NK-92 treated with Interleukin-12 subunit alpha and Interleukin-12 subunit beta, amount 100 ng/mL, for 24 hours (cell line): ENCODE results near the gene PIGQ.

Source experiments
- DNase-seq: peaks from one replicate; lab custom pipeline; 2025; lab: John Stamatoyannopoulos, UW

PIGQ gene

DNA sequence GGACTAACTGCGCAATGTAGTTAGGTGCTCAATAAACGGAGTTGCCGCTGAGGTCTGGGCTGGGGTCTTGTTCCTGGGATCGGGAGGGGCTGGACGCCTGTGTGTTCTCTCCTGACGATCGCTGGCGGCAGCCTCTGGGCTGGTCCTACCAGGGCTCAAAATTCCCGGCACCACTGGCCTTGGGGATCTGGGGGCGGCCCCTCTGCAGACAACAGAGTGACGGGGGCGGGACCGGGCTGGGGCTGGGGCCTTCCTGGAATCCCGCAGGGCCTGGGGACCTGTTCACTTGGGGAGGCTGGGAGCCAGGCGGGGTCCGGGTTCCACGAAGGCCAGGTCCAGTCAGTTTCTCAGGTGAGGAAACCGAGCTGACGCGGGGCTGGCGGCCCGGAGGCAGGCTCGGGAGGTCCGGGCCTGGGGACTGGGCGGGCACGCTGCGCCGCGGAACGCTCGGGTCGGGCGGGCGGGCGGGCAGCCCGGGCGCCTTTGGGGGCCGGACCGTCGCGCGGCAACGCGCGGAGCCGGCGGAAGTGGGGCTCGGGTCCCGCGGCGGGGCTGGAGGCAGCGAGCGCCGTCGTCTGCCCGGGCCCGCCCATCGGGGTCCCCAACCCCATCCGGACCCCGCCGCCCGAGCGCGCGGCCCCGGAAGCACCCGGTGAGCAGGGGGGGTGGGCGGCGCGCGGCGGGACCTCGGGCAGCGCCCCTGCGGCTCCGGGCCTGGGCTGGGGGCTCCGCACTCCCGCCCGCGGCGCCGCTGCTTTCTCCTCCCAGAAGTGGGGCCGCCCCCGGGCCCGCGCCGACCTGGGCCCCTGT is at the start of gene PIGQ:
TSS of gene PIGQ (plus strand) at position 524 of the 810 bp plus-strand sequence. CDS start 4,107 bp downstream, outside the sequence.
- DNase-seq: peak; percentile 33

DNA sequence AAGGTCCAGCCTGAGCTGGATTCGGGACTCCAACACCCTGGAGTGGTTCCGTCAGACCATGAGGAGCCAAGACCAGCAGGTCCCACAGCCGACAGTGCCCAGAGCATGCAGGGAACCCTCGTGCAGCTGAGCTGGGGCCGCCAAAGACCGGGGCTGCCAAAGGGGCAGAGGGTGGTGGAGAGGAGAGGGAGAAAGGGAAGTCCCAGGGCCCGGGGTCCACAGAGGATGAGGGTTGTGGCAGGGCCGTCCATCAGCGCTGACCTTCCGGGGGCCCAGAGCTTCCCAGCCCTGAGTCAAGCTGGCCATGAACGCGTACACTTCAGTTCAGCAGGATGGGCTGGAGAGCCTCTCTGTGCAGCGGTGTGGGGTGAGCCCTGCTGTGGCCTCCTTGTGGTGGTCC is 48.9 kb upstream of the PIGQ start:
- no peak for DNase-seq

DNA sequence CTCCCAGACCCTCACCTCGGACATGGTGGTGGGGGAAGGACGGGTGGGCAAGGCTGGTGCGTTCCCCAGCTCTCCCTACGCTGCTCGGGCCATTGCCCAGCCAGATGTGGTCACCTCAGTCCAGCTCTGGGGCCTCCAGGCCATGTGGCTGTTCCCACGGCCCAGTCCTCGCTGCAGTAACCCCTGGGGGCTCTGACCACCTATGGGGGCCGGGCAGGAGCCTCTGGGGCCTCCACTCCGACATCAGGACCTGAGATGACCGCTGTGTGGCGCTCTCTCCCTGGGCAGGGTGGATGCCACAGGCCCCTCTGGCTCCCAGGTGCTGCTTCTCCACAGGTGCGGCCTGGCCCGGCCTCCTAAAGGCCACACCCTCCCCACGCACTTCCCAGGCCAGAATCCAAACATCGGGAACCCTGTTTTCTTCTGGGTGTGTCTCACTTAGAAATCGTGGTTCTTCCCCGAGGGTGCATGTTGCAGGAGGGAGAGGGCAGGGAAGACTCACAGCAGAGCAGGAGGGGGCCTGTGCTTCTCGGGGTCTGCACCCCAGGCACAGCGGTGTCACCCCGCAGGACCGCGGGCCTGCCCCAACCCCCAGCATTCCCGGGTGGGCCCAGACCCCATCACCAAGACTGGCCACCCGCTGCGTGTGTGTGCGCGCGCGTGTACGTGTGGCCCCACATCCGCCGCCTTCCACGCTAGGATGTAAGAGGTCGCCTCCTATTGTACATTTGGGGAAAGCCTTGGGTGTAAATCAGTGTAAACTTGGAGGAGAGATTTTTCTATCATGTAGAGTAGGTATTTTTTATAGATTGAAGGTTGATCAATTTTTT is 48.2 kb upstream of the PIGQ start:
- no peak for DNase-seq

DNA sequence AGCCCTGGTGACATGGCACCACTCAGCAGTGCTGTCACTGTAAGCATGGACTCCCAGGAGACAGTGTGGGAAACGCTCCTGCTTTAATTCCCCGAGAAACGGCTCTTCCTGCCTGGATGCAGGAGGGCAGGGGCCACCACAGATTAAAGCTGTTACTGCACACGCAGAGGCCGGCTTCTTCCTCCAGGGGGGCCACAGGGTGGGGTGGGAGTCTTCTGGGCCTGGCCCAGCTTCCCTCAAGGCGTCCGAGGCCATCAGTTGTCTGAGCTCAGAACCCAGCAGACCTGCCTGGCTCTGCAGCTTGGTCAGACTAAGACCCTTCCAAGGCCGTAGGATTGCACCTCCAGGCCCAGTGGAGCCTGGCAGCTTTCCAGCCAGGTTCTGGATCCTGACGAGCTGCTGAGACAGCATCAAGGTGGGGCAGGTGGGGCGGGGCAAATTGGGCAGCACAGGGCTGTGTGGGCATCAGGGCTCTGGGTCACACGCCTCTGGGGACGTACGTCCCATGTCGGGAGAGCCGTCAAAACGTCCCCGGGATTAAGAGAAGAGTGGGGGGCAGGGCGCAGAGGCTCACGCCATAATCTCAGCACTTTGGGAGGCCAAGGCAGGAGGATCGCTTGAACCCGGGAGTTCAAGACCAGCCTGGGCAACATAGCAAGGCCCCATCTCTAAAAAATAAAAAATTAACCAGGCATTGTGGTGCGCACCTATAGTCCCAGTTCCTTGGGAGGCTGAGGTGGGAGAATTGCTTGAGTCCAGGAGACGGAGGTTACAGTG is 47.3 kb upstream of the PIGQ start:
- DNase-seq: no peak

DNA sequence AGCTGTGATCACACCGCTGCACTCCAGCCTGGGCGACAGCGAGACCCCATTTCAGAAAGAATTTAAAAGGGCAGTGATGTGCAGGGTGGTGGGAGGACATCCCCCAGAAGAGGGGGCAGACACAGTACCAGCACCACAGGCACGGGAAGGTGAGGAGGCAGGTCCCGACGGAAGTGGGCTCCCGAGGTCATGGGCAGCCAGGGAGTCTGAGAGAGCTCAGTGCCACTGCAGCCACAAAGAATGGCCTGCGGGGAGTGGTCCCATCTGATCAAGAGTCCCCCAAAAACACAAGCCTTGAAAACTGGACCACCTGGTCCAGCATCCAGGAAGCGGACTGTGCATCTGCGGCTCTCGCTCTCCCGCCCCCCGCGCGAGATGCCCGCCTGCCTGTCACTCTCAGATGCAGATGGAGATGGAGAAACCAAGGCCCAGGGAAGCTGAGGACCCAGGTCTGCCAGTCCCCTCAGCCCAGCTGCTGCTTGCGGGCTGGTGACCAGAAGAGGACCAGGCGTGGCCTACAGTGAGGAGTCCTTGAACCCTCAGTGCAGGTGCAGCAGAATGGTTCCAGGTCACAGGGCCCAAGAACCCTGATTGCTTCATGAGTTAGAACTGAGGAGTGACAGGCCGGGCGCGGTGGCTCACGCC is 46.5 kb upstream of the PIGQ start:
- no peak for DNase-seq

DNA sequence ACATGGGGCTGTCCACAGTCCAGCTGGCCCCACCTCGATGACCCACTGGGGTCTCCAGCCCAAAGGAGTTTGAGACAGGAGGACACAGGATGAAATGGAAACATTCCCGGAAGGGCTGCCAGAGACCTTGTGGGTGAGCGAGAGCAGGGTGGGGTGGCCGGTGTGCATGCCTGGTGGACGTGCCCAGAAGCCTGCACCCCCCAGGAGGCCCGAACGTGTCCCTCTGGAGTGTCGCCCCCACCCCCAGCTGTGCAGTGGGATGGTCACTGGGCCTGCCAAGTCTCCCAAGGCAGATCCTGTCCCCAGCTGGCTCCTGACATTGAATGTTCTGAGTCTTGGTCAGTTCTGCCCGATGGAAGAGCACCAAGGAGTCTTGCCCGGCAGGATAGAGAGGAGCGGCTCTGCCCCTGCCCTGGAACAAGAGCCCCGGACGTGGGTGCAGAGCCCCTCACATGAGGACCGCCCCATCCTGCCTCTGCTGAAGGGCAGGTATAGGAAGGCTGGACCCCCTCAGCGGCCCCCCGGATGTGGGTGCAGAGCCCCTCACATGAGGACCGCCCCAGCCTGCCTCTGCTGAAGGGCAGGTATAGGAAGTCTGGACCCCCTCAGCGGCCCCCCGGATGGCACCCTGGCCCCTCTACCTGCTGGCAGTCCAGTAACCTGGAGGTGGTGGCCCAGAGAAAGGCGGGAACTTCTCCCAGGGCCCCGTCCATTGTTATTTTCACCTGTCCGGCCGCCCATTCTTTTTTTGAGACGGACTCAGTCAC is 45.3 kb upstream of the PIGQ start:
- no peak for DNase-seq

DNA sequence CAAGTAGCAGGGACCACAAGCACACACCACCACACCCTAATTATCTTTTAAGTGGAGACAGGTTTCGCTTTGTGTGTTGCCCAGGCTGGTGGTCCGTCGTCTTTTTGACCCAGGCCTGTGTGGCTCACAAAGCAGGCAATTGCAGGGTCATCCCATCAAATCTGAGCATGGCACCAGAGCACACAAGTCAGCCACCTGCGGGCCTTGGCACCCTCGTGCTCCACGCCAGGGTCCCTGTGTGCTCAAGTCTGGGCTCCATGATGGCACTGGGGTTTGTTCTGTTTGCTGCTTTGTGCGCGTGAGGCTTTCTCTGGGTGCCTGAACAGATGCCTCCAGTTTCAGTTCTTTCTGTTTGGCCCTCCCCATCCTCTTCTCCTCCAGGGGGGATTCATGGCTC is 44.6 kb upstream of the PIGQ start:
- no peak for DNase-seq

DNA sequence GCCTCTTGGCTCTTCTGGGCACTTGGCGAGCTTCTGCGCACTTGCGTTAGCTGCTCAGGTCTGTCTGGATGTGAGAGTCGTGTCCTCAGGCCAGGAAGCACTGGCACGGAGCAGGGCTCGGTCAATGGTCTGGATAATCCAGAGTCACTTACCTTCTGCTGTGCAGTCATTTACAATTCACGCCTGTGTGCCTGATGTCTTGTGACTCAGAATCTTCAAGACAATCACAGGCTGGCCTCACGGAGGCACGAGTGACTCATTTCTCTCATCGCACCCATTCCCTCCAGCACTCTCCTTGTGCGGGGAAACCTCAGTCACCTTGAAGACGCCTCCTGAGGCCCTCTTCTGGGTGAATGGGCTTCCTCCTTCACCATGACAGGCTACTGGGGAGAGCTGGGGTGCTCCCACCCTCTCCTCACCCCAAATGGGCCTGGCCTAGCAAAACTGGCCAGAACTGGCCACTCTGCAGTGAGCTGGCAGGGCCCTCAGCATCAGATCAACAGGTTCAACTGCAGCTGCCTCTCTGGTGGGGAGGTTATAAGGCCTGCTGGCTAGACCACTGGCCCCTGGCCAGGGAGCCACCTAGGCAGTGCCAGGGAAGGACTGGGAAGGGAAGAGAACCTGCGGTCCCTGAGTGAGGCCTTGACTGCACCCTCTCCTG is 44.1 kb upstream of the PIGQ start:
- peak; percentile 71 for DNase-seq

DNA sequence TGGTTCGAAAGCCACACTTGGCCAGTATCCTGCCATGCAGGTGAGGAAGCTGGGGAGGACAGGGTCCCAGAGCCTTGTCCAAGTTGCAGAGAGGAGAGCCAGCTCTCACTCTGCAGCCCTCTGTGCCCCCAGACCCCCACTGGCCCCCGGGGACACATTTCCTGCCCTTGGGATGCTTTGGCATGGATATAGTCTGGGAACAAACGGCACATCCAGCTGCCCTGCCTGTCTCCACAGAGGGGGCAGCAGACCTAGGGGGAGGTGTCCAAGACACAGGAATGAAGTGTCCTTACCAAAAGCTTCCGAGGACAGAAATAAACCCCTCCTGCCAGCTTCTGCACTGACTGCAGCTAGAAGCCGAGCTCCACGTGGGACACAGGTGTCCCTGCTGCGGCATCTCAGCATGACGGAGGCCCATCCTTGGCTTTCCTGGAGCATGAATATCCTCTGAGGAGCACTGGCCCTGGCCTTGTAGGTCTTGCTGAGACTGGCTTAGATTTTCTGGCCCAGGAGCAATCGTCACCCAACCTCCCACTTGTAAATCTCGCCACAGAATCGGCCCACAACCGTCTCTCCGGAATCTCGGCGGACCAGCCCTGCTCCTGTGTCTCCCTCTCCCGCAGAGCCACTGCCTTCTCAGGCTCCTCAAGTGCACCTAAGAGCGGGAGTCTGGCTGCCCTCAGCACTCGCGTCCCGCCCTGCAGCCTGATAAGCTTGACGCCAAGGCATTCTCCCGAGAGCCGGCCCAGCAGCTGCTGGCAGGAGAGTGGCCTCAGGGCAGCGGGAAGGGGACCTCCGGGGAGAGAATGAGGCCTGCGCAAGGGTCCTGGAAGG is 43.4 kb upstream of the PIGQ start:
- DNase-seq: no peak

DNA sequence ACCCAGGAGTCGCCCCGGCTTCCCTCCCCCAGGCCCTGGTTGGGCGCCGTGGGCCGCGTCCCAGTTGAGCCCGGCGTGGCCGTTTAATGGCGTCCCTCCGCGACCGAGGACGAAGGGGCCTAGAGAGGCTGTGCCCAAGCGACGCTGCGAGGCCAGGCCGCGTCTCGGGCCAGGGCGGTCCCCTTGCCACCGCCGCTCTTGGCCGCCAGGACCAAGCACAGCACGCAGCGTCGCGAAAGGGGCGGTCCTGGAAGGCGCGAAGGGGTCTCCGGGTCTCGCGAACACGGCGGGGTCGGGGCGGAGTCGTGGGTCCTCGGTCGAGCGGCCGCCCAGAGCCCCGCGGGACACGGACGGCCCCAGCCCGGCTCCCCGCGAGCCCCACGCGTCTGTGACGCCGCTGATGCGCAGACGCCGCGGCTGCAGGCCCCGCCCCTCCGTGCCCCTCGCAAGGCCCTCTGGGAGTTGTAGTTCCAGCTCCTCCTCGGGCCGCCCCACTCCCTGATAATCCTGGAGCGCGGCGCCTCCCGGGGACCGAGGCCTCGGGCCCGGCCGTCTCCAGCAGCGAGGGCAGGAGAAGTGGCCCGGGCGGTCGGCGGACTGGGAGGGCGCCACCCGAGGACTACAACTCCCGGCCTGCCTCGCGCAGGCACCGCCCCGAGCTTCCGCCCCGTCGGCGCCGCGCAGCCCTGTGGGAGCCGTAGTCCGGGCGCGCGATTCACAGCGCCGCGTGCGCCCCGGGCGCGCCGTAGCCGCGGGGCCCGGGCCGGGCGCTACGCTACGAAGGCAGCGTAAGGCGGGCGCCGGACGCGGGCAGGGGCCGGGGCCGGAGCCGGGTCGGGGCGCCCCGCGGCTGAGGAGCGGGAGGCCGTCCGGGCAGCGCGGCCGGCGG is 42.5 kb upstream of the PIGQ start, which contains the start of gene CAPN15:
TSS of gene CAPN15 (plus strand) at position 698 of the 889 bp plus-strand sequence. CDS start 19,127 bp downstream, outside the sequence.
- peak; percentile 80 for DNase-seq

DNA sequence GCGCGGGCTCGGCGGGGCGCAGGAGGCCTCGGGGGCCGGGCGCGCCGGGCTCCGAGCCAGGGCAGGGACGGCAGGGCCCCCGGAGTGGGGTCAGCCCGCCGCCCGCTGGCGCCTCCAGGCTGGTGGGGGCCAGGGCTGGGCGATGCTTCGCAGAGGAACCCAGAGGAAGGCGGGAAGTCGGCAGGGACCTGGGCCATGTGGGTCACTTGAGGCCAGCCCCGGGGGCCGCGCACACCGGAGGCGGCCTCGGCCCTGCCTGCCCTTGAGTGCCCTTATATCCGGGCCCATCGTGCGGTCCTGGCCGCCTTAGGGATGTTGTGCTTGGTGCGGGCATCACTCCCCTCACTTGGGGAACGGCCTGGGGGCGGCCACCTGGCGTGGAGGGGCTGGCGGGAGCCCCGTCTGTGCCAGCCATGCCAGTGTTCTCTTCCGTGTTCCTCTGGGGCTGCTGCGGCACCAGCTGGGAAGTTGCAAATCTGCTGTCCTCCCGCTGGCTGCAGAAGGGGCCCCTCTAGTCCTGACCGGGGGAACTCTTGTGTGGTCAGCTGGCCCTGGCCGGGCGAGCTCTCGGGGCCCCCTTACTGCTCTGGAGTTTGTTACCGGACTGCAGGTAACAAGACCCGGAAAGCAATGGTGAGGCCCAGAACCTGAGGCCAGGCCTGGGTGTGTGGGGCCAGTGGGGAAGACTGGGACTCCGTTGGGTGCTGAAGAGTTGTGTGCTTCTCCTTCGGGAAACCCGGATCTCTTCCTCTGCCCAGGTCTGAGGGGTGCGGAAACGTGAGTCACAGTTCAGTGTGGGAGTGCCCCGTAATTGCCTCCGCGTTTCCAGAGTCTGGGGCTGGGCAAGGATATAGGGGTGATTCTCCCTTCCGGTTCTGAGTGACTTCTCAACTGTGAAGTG is 41.4 kb upstream of the PIGQ start:
- DNase-seq: no peak

DNA sequence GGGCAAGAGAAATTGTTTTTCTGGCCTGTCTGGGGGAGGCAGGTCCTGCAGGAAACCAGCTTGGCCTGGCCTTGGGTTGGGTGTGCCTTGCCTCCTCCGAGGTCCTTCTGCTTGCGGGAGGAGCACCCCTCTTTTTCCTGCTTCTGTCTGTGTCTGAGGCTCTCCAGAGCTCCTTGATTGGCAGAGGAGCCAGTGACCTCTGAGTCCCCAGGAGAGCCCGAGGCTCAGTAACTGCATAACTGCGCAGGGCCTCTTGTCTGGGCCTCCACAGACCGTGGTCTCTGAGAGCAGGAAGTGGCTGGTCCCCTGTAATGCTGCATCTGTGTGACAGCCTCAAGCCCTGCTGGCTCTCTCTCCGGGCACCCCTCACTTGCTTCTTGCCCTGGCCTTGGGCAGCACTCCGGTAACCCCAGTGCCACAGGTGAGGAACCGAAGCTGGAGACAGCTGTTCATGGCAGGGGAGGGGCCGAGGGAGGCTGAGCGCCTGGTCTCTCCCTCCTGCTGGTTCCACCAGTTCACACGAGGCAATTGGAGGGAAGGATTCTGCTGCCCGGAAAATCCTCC is 40.7 kb upstream of the PIGQ start:
- DNase-seq: peak; percentile 17

DNA sequence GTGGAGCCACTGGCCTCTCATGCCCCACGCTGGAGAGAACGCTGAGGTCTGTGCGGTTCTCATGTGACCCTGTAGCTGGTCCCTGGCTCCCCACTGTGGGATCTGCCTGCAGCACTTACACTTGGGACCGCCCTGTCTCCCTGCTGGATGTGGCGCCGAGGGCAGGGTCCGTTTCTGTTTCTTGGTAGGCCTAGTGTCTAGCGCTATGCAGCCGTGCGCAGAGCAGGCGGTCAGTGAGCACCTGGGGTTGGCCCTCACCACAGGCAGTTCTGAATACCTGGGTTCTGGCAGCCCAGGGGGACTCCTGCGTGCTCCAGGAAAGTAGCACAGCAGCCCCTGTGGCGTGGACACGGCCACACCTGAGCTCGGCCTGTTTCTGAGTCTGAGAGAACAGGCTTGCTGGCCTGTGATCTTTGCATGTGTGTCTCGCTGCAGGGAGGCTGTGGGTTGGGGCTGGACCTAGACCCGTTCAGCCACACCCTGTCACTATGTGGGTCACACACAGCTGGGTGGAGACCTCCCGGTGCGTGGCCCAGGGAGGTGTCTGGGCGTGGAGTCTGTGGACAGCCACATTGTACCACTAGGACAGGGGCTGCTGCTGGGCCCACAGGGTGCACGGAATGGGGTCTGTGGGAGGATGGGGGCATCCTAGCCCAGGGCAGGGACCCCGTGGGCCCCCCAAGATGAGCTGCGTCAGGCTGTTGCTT is 39.5 kb upstream of the PIGQ start:
- no peak for DNase-seq

DNA sequence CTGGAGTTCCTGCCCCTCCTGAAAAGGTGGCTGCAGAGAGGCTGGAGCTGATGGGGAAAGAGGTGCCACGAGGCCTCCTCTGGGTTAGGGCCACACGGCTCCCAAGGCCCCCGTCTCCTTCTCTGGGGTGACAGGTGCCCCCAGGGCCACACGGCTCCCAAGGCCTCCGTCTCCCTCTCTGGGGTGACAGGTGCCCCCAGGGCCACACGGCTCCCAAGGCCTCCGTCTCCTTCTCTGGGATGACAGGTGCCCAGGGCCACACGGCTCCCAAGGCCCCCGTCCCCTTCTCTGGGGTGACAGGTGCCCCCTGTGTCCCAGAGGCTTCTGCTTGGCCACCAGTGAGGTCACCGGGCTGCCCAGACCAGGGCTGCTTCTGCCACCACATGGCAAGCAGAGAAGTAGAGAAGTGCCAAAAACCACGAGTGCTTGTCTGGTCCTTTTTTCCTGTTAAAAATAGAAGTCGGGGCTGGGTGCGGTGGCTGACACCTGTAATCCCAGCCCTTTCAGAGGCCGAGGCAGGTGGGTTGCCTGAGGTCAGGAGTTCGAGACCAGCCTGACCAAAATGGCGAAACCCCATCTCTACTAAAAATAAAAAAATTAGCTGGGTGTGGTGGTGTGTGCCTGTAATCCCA is 38.2 kb upstream of the PIGQ start:
- DNase-seq: no peak

DNA sequence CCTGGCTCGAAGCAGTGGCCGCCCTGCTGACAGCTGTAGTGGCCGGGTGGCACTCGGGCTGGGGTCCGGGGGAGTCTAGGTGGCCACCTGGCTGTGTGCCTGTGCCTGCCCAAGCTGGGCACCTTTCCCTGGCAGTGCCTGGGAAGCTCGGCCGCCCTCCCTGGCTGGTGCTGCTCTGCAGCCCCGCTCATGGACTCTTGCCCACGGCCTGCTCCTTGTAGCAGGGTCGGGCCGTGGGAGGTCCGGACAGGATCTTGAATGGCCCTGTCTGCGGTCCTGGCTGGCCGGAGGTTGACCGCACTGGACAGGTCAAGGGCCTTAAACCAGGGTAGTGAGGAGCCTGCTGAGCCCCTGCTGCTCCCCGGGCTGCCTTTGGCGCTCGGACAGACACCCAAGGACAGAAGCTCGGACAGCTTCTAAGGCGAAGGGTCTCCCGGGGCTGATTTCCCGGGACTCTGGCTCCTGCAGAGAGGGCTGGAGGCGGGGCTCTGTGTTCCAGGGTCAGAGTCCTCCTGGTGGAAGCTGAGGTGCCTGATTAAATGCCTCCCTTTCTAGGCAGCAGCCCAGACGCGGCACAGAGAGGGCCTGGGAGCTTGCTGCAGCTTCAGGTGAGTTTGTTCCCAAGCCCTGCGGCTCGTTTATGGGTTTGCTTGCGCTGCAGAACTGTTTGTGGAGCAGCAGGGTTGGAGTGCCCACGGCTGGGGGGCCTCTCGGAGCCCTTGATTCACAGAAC is 36.2 kb upstream of the PIGQ start:
- no peak for DNase-seq
